HL-60 (cell line): ENCODE measurements around the gene VOPP1.

ENCODE experiments used
- CTCF ChIP-seq: IDR thresholded peaks from one replicate; pipeline ENCODE4 v1.5.1; 2011; ENCODE audit warnings: low read length, control low read depth, inconsistent platforms; ENCODE audit not compliant: insufficient read depth
- GABPA ChIP-seq: IDR thresholded peaks from 2 replicates; pipeline ENCODE4 v1.6.1; 2012; ENCODE audit warnings: low read depth
- POLR2AphosphoS5 ChIP-seq: IDR thresholded peaks from 2 replicates; pipeline ENCODE4 v1.6.1; 2012; ENCODE audit warnings: low read depth
- REST ChIP-seq: IDR thresholded peaks from 2 replicates; pipeline ENCODE4 v1.6.1; 2012; ENCODE audit warnings: low read depth; ENCODE audit not compliant: insufficient replicate concordance

- no peak for TF ChIP-seq CTCF
- no peak for TF ChIP-seq POLR2AphosphoS5
- no peak for TF ChIP-seq REST
- TF ChIP-seq GABPA: no peak
These were observed 20.2 kb upstream of the VOPP1 start for GRCh38 chr7:55592492-55592891.
